RWPE1 (cell line): Measurements from ENCODE around the gene PEA15.
A peak's percentile ranks its signal among the peaks of the same experiment; 100 is the strongest.

Experiments used
- CTCF ChIA-PET: fragments of 350-600 bp; sonication (Branson Sonifier 250); formaldehyde crosslinking; extraction: SDS; loops from one replicate; lab custom pipeline; 2021; lab: Yijun Ruan, JAX
- POLR2A ChIA-PET: fragments of 400-600 bp; formaldehyde crosslinking; extraction: SDS; loops from one replicate; lab custom pipeline; 2020; ENCODE audit warnings: antibody characterized with exemption; ENCODE audit not compliant: low non-redundant PET; lab: Yijun Ruan, JAX
- DNase-seq: peaks from one replicate; pipeline ENCODE4 v3.0.0; 2012; ENCODE audit warnings: low spot score
- H3K27ac ChIP-seq: fragments of 450-650 bp; 2 replicates; pipeline ENCODE4 v1.5.1; 2017
- CTCF ChIP-seq: fragments of 450-650 bp; conservative IDR thresholded peaks from 2 replicates; pipeline ENCODE4 v1.5.1; 2017; ENCODE audit warnings: low read depth, mild to moderate bottlenecking

PEA15 gene, protein sequence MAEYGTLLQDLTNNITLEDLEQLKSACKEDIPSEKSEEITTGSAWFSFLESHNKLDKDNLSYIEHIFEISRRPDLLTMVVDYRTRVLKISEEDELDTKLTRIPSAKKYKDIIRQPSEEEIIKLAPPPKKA

DNA sequence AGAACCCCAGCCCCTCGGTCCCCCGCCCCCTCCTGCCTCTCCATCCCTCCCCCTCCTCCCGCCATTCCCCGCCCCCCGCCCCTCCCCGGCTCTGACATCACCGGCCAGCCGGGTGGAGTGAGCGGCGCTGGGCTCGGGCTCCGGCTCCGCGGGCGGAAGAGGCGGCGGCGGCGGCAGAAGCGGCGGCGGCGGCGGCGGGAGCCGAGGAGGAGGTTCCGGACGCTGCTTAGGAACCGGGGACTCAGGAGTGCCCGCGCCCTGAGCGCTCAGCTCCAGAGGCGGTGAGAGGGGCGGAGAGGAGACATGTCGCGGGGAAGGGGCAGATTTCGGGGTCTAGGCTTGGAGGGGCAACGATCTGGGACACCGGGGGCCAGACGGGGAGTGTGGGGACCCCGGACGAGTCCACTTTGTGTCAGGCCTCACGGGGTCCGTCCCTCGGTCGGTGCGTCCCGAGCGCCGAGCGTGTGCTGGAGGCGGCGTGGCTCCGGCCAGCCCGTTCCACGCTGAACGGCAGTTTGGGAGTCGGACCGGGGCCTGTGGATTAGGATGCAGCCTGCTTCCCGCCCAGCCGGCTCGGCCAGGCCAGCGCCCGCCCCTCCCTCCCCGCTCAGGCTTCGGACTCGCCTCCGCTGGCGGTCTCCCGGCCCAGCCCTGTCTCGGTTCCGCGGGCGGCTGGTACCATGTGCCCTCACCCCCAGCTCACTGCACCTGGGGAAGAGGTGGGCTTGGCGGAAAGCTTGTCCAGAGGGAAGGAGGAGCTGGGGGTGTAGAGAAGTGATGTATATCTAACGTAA is at the start of gene PEA15:
Gene PEA15, plus strand, starts transcription at position 143 of the 794 bp plus-strand sequence. CDS start 6,161 bp downstream, outside the sequence.
- CTCF ChIA-PET: interaction anchor here (0.7 to 1.0 kb wide), 2 partner anchors 16 to 107 kb away, joined by 5 read pairs; no protein-coding TSS in a partner anchor
- POLR2A ChIA-PET: no interaction called here
- peak within 1 kb of the TSS; percentile 81 for H3K27ac ChIP-seq
- peak; percentile 90 for DNase-seq
- TF ChIP-seq CTCF: no peak

DNA sequence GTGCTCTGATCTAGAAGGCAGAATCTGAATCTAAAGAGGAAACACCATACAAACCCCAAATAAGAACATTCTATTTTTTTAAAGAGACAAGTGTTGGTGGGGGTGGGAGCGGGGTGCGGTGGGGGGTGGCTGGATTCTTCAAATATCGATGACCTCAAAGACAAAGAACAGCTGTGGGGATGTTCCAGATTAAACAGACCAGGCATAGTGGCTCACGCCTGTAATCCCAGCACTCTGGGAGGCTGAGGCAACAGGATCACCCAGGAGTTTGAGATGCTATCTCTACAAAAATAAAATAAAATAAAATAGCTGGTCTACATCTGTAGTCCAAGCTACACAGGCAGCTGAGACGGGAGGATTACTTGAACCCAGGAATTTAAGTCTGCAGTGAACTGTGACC is 48.8 kb upstream of the PEA15 start:
- POLR2A ChIA-PET: no interaction called here
- no peak for TF ChIP-seq CTCF
- H3K27ac ChIP-seq: no peak overlapping the region
- no peak for DNase-seq
- CTCF ChIA-PET: no interaction called here

GRCh38 chr1:160157174-160157573 is 48.0 kb upstream of the PEA15 start:
- TF ChIP-seq CTCF: no peak
- no peak overlapping the region for H3K27ac ChIP-seq
- CTCF ChIA-PET: no interaction called here
- POLR2A ChIA-PET: no interaction called here
- DNase-seq: no peak

GRCh38 chr1:160158031-160158430 is 47.2 kb upstream of the PEA15 start:
- no peak overlapping the region for H3K27ac ChIP-seq
- no peak for TF ChIP-seq CTCF
- no peak for DNase-seq
- ChIA-PET POLR2A (no interaction called here), CTCF (interaction anchor here (0.7 kb wide), 1 partner anchor 10 kb away, joined by 3 read pairs; no protein-coding TSS in a partner anchor)

- no peak for TF ChIP-seq CTCF
- CTCF ChIA-PET: interaction anchor here (0.7 kb wide), 1 partner anchor 11 kb away, joined by 3 read pairs; no protein-coding TSS in a partner anchor
- DNase-seq: no peak
- POLR2A ChIA-PET: no interaction called here
- no peak overlapping the region for H3K27ac ChIP-seq
Observed at GRCh38 chr1:160158534-160158933, 46.6 kb upstream of the PEA15 start.

DNA sequence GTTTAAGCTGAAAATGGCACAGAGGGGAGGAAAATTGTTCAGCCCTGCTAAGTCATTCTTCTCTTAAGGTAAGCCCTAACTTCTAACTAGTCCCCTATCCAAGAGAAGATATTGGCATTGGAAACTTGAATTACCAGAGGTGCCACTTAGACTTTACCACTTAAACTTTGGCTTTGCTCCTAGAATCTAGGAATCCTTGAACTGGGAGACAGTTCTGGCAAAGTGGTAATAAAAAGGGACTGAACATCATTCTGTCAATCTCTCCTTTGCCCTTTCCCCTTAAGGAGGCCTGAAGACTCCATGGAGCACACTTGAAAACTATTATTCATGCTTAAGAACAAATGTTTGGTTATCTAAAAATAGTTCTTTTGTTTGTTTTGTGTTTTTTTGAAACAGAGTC is 45.3 kb upstream of the PEA15 start:
- TF ChIP-seq CTCF: no peak
- DNase-seq: no peak
- ChIA-PET POLR2A (no interaction called here), CTCF (no interaction called here)
- H3K27ac ChIP-seq: no peak overlapping the region
